GM12878 (cell line): ENCODE data around the gene RAD51B. TPM values are rescaled to one million over a fixed set of nuclear protein-coding genes. Genes with fewer than 3 reads are reported as not detected.

Experiments
- BCL11A ChIP-seq: IDR thresholded peaks from 2 replicates; pipeline ENCODE4 v1.6.1; 2011; ENCODE audit warnings: low read depth, low read length
- BHLHE40 ChIP-seq, 2 experiments: fragments of 450-650 bp in 1 of 2; IDR thresholded peaks; 2 replicates each; pipeline ENCODE4 v1.6.1; 2011 to 2017; ENCODE audit warnings: low read depth in 2 of 2, borderline replicate concordance in 1 of 2, improper control_type of control experiment in 1 of 2, low read length in 1 of 2, mild to moderate bottlenecking in 1 of 2
- BMI1 ChIP-seq: fragments of 450-650 bp; IDR thresholded peaks from 2 replicates; pipeline ENCODE4 v1.6.1; 2016; ENCODE audit warnings: mild to moderate bottlenecking, moderate library complexity, borderline replicate concordance
- CEBPZ ChIP-seq: fragments of 150-350 bp; IDR thresholded peaks from 2 replicates; pipeline ENCODE4 v1.6.1; 2016; ENCODE audit warnings: low read depth, low read length
- CREM ChIP-seq: IDR thresholded peaks from 2 replicates; pipeline ENCODE4 v1.6.1; 2014; ENCODE audit warnings: antibody characterized with exemption, low read depth
- E2F8 ChIP-seq: fragments of 450-650 bp; IDR thresholded peaks from 2 replicates; pipeline ENCODE4 v1.6.1; 2018; ENCODE audit warnings: mild to moderate bottlenecking, low read depth, moderate library complexity; ENCODE audit not compliant: partially characterized antibody
- EP300 ChIP-seq, 2 experiments: fragments of 150-350 bp in 1 of 2; IDR thresholded peaks; 2 replicates each; pipeline ENCODE4 v1.6.1; 2011 to 2012; ENCODE audit warnings: low read depth in 2 of 2, low read length in 2 of 2, borderline replicate concordance in 1 of 2, improper control_type of control experiment in 1 of 2, inconsistent platforms in 1 of 2; ENCODE audit not compliant: control insufficient read depth in 1 of 2
- FOS ChIP-seq: IDR thresholded peaks from 3 replicates; pipeline ENCODE4 v1.6.1; 2011; ENCODE audit warnings: borderline replicate concordance; ENCODE audit not compliant: insufficient read length; ENCODE audit errors: extremely low read depth
- GATAD2B ChIP-seq: fragments of 450-650 bp; conservative IDR thresholded peaks from 2 replicates; pipeline ENCODE4 v1.6.1; 2017; ENCODE audit warnings: low read depth, mild to moderate bottlenecking, moderate library complexity
- HDAC2 ChIP-seq: fragments of 200-600 bp; sonication (generic); IDR thresholded peaks from 2 replicates; pipeline ENCODE4 v1.6.1; 2017
- MTA2 ChIP-seq: fragments of 450-650 bp; IDR thresholded peaks from 2 replicates; pipeline ENCODE4 v1.6.1; 2016; ENCODE audit warnings: low read depth, mild to moderate bottlenecking, moderate library complexity
- MYC ChIP-seq: IDR thresholded peaks from 2 replicates; pipeline ENCODE4 v1.6.1; 2011; ENCODE audit warnings: mild to moderate bottlenecking, low read length, moderate library complexity, inconsistent platforms; ENCODE audit not compliant: insufficient read depth, insufficient replicate concordance, insufficient read length, severe bottlenecking
- NFYA ChIP-seq: IDR thresholded peaks from 2 replicates; pipeline ENCODE4 v1.6.1; 2011; ENCODE audit warnings: low read depth, mild to moderate bottlenecking, low read length, improper control_type of control experiment, borderline replicate concordance
- NR2F1 ChIP-seq: fragments of 450-650 bp; conservative IDR thresholded peaks from 2 replicates; pipeline ENCODE4 v1.6.1; 2017; ENCODE audit warnings: mild to moderate bottlenecking
- PBX3 ChIP-seq: IDR thresholded peaks from 2 replicates; pipeline ENCODE4 v1.6.1; 2011; ENCODE audit warnings: mild to moderate bottlenecking, low read depth, low read length, moderate library complexity; ENCODE audit not compliant: insufficient replicate concordance
- RELA ChIP-seq: fragments of 450-650 bp; IDR thresholded peaks from 2 replicates; pipeline ENCODE4 v1.8.0; 2014; ENCODE audit warnings: borderline replicate concordance; ENCODE audit not compliant: partially characterized antibody
- SREBF2 ChIP-seq: IDR thresholded peaks from 2 replicates; pipeline ENCODE4 v1.6.1; 2012; ENCODE audit warnings: mild to moderate bottlenecking, low read length
- TAF1 ChIP-seq: IDR thresholded peaks from 2 replicates; pipeline ENCODE4 v1.6.1; 2011; ENCODE audit warnings: mild to moderate bottlenecking, low read depth, low read length, borderline replicate concordance
- TCF12 ChIP-seq: IDR thresholded peaks from 2 replicates; pipeline ENCODE4 v1.6.1; 2011; ENCODE audit warnings: low read depth, mild to moderate bottlenecking, low read length
- USF2 ChIP-seq: IDR thresholded peaks from 2 replicates; pipeline ENCODE4 v1.6.1; 2011; ENCODE audit warnings: low read depth, low read length, improper control_type of control experiment, borderline replicate concordance
- ZNF24 ChIP-seq: fragments of 450-650 bp; IDR thresholded peaks from 2 replicates; pipeline ENCODE4 v1.6.1; 2017; ENCODE audit warnings: antibody characterized with exemption, mild to moderate bottlenecking
- polyA plus RNA-seq, 11 experiments: library from polyadenylated mRNA; depleted of rRNA in 4 of 11; unstranded in 6 of 11; stranded (reverse) in 5 of 11; fragments of >200 nt; fragmentation: Nextera tagmentation in 4 of 11; fragmentation: Illumina TruSeq in 1 of 11; extraction: Ambion mirVana in 4 of 11; extraction: Trizol in 1 of 11; gene quantifications; 1 replicate in 1 of 11; 2 replicates in 10 of 11; pipeline versions ENCODE4 v1.2.1 to v1.2.3, GENCODE V29; 2011 to 2016; ENCODE audit warnings: inconsistent platforms in 2 of 11, missing spikeins in 2 of 11, low read depth in 1 of 11
- total RNA-seq, 4 experiments: library from RNA; depleted of rRNA in 3 of 4; stranded (reverse); fragments of >200 nt in 3 of 4; fragmentation: Illumina TruSeq in 1 of 4; extraction: Trizol in 1 of 4; gene quantifications; 2 replicates each; pipeline versions ENCODE4 v1.2.1 to v1.2.3, GENCODE V29; 2013 to 2021

Gene RAD51B
- total and polyA plus RNA-seq, 10 of the 15 experiments (the other 5 are each of a cell fraction or from before 2014, with no cell fraction given), result 9.8 to 26.8 (median 21.3) TPM

GRCh38 chr14:68513838-68514607 lies 694.4 kb downstream of the RAD51B start (continued):
- no peak for TF ChIP-seq CEBPZ
- 0 out of 4 replicates have a peak, but pooled peaks of 1 of the 2 experiments have one; percentile 46 for TF ChIP-seq EP300 (IDR thresholded peaks at IDR 0.05; ENCODE audit: borderline replicate concordance in 1 of 2, control insufficient read depth in 1 of 2, low read depth in 2 of 2, low read length in 2 of 2)
- no peak for TF ChIP-seq NFYA
- no peak for TF ChIP-seq USF2
- TF ChIP-seq BMI1, result no peak
- TF ChIP-seq TAF1, result no peak
- TF ChIP-seq HDAC2, result no peak
- TF ChIP-seq SREBF2, result no peak
- TF ChIP-seq FOS, result no peak
- no peak for TF ChIP-seq PBX3
- no peak for TF ChIP-seq MYC
- TF ChIP-seq ZNF24, result peak; percentile 93
- no peak for TF ChIP-seq NR2F1
- no peak for TF ChIP-seq GATAD2B
- TF ChIP-seq BHLHE40 (IDR thresholded peaks at IDR 0.05; ENCODE audit: borderline replicate concordance in 1 of 2, low read depth in 2 of 2, low read length in 1 of 2), result peak in 1 of 2 experiments; percentile 35; a peak in 1 of 4 replicates
- no peak for TF ChIP-seq MTA2
- TF ChIP-seq BCL11A, result no peak
- no peak for TF ChIP-seq RELA
- no peak; the same call in 1 of the 2 replicates for TF ChIP-seq CREM
- no peak for TF ChIP-seq E2F8
- 0 out of 2 replicates have a peak, but pooled peaks have one; percentile 35 for TF ChIP-seq TCF12
